Stimulated activated CD4-positive, alpha-beta T cell treated with anti-CD3 and anti-CD28 coated beads, Interleukin-12 subunit alpha, Interleukin-12 subunit beta, amount 100 ng/mL, for 48 hours (primary cell): ENCODE results near the gene FAM118B.

Source experiments
- DNase-seq, 3 donors: peaks; one replicate each; pipeline ENCODE4 v3.0.0-alpha.2; 2020; ENCODE audit warnings: low read depth in 2 of 3, low spot score in 1 of 3

The FAM118B gene

GRCh38 chr11:126211236-126212088, at the start of gene FAM118B, which contains the start of gene RPUSD4:
TSS of gene FAM118B (plus strand) at chr11:126211782. CDS start at chr11:126235002, 23,220 bp downstream.
TSS of gene RPUSD4 (minus strand) at chr11:126211650. CDS start at chr11:126211638, 12 bp downstream.
- DNase-seq = peak; percentile 98 to 99 (median 99)

GRCh38 chr11:126162306-126163030, 49.1 kb upstream of the FAM118B start:
- no peak for DNase-seq

GRCh38 chr11:126163074-126163700, 48.4 kb upstream of the FAM118B start:
- DNase-seq = no peak

- no peak for DNase-seq
Measured at GRCh38 chr11:126163779-126164178, 47.8 kb upstream of the FAM118B start.

- no peak for DNase-seq
Measured at GRCh38 chr11:126164781-126165180, 46.8 kb upstream of the FAM118B start.

GRCh38 chr11:126165311-126165720, 46.3 kb upstream of the FAM118B start:
- no peak for DNase-seq

GRCh38 chr11:126165757-126166156, 45.8 kb upstream of the FAM118B start:
- no peak for DNase-seq

GRCh38 chr11:126166413-126166812, 45.2 kb upstream of the FAM118B start:
- no peak for DNase-seq

GRCh38 chr11:126167488-126167887, 44.1 kb upstream of the FAM118B start:
- DNase-seq = no peak

GRCh38 chr11:126169291-126169690, 42.3 kb upstream of the FAM118B start:
- DNase-seq = no peak

GRCh38 chr11:126172596-126173038, 39.0 kb upstream of the FAM118B start:
- DNase-seq = no peak

- no peak for DNase-seq
Measured at GRCh38 chr11:126173257-126173656, 38.3 kb upstream of the FAM118B start.

- no peak for DNase-seq
Measured at GRCh38 chr11:126174816-126175215, 36.8 kb upstream of the FAM118B start.

GRCh38 chr11:126175393-126175792, 36.2 kb upstream of the FAM118B start:
- DNase-seq = no peak

GRCh38 chr11:126176853-126177470, 34.6 kb upstream of the FAM118B start:
- no peak for DNase-seq

GRCh38 chr11:126181939-126182730, 29.4 kb upstream of the FAM118B start:
- DNase-seq = no peak

GRCh38 chr11:126182787-126183445, 28.7 kb upstream of the FAM118B start:
- no peak for DNase-seq

- DNase-seq = no peak
Measured at GRCh38 chr11:126185259-126186024, 26.1 kb upstream of the FAM118B start.
